HepG2 (cell line): ENCODE measurements around the gene SLAIN2.

Source experiments
- MAZ ChIP-seq, 2 experiments: sonication (generic) in 1 of 2; formaldehyde crosslinking in 1 of 2; IDR thresholded peaks; 2 replicates each; pipeline versions ENCODE4 v1.5.0 to v1.6.1; 2012 to 2020; ENCODE audit warnings: low read depth in 2 of 2, mild to moderate bottlenecking in 2 of 2, borderline replicate concordance in 1 of 2, improper control_type of control experiment in 1 of 2, low read length in 1 of 2, missing genetic modification reagents in 1 of 2, moderate library complexity in 1 of 2
- POLR2AphosphoS2 ChIP-seq: IDR thresholded peaks from 2 replicates; pipeline ENCODE4 v1.6.1; 2011; ENCODE audit warnings: low read depth, low read length, improper control_type of control experiment

GRCh38 chr4:48403779-48404178 lies 62.5 kb downstream of the SLAIN2 start:
- TF ChIP-seq MAZ (IDR thresholded peaks at IDR 0.05; ENCODE audit: borderline replicate concordance, low read depth, low read length) (no peak), MAZ (CRISPR knock-in tag; IDR thresholded peaks at IDR 0.05; ENCODE audit: low read depth) (no peak), POLR2AphosphoS2 (no peak)
